HTR-8/SVneo (cell line): Measurements from ENCODE around the gene ADAMTS9.

Experiments used
- DNase-seq: peaks from one replicate; pipeline ENCODE4 v3.0.0; 2011; ENCODE audit warnings: low spot score, mixed read lengths; ENCODE audit not compliant: insufficient read length
- FAIRE-seq: peaks from 2 replicates; lab custom pipeline; 2011; peaks lifted over from hg19 to GRCh38; lab: Jason Lieb, UNC

ADAMTS9 gene

DNA sequence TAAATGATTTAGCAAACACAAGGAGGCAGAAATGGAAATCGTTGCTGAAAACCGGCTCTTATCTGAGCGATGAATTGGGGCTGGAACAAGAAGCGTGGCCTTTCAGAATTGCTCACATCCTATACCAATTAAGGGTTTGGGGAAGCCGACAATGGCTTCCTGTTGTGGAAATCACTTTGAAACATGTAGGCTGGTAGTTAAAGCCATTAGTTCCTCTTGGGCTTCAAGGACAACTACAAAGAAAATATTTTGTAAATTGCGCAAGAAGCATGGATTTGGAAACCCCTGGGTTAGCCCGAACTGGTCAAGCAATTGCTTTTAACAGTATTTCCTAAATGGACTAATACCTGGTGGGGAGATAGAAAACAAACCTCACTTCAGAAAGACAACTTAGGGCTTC lies 182.4 kb downstream of the ADAMTS9 start:
- FAIRE-seq, result no peak
- DNase-seq, result no peak

DNA sequence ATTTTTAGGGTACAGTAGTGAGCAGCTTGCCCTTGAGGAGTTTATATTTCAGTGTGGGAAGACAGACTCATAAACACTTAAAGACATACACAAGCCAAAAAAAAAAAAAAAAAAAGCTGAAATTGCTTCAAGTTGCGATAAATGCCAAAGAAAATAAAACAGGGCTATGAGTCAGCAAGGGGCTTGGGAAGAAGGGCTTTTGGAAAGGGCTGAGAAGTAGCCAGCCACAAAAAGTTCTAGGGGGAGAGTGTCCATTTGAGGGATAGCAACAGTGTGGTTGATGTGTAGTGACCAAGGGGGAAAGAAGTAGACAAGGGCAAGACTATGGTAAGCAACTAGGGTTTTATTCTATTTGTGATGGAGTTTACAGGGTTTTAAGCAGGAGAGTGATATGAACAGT lies 185.5 kb downstream of the ADAMTS9 start:
- FAIRE-seq (no peak), DNase-seq (no peak)

DNA sequence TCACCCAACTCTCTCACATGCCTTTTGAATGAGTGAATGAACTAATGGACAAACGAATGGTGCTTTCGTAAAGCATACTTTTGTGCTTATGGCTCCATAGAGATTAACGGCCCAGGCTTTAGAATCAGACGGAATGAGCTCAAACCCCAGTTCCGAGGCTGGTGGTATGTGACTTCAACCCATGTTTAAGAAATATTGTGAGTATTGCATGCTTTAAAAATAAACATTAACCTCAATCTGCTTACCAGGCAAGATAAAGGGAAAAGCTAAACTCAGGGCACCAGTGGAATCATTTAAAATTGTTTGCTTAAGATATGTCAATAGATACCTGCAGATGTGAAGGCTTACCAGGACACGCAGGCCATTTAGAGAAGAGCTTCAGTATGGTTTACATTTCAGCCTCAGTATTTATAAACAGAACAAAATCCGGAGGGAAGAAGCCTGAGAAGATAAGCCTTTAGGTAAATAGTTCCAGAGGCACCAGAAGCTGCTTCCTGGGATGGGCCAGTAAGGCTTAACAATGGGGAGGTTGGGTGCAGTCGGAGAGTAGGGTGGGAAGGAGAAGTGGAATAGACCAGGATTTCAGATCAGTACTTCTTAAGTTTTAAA lies 186.4 kb downstream of the ADAMTS9 start:
- no peak for DNase-seq
- FAIRE-seq, result no peak

- no peak for FAIRE-seq
- no peak for DNase-seq
Observed at GRCh38 chr3:64496786-64497490, 190.9 kb downstream of the ADAMTS9 start.

DNA sequence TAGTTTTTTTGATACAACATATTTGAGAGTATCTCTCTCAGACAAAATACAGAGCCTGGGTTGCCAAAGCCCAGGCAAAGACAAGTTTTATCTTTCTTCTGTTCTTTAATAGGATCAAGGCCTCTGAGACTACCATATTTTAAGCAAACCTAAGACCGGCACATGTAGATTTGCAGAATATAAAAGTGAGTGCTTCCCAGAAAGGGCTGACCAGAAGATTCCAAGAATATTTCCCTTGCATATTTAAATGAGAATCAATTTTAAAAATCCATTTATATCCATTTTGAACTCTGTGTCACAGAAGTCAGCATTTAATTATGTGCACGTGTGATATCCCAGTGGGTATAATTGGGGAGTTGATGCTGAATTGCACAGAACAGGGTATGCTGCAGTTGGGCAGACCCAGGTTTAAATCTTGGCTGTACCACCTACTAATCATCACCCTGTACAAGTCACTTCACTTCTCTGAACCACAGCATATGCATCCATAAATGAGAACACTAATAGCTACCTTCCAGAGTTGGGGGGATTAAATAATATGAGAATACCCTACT lies 191.9 kb downstream of the ADAMTS9 start:
- no peak for DNase-seq
- no peak for FAIRE-seq

DNA sequence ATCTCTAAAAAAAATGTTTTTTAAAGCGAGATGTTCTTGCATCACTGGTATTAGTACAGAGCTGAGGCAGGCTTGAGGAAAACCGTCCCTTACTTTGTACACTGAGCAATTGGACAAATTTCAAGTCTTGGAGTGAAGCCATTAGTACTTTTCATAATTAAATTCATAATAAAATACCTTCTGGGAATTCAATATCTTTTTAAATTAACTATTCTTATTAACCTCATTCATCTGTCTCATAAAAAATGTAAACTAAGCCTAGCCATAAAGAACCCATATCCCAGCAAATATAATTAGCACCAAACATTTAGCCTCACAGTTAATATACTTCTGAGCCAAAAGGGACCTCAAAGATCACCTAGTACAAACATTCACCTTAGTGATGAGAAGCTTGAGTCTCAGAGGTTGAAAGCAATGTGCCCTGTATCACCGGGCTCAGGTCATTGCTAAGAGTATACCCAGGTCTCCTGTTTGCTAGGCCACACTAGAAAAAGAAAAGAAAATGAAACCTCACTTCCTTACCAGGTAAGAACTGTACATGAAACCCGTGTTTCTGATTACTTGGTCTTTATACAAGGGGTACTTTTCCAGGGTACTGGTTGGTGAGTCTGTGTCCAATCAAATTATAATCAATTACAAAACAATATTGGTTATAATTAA lies 192.5 kb downstream of the ADAMTS9 start:
- FAIRE-seq, result no peak
- DNase-seq, result no peak

- no peak for DNase-seq
- no peak for FAIRE-seq
Observed at GRCh38 chr3:64494526-64494925, 193.3 kb downstream of the ADAMTS9 start.

DNA sequence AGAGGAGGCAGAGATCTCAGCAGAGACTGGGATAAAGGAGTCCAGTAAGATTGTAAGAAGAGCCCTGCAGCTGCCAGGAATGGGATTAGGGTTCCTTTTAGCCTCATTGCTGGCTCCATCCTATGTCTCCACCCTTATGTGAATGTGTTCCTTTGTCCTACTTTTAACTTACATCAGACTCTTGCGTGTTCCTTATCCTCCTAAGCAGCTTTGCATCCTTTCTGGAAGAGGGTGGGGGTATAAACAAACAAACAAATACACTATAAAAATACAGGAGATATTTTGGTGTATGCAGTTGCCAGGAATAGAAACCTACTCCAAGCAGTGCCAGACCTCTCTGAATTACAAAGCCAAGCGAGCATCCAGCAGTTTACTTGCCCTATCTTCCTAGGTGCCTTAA lies 194.7 kb downstream of the ADAMTS9 start:
- FAIRE-seq (no peak), DNase-seq (no peak)

DNA sequence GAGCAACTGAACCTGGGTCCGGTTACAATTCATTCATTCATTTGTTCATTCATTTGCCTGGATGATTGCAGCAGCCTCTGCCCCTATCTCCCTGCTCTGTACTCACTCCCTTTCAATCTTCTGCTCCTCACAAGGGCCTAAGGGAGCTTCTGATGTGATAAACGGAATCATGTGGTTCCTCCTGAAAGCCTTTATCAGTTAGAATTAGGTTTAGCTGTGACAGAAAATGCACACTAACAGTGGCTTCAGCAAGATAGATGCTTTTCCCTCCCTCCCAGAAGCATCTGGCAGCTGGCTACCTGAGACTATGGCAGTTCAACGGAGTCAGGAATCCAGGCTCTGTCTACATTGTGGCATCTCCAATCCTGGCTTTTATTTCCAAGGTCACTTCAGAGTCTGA lies 196.0 kb downstream of the ADAMTS9 start:
- DNase-seq (no peak), FAIRE-seq (no peak)

- DNase-seq (no peak), FAIRE-seq (no peak)
Observed at GRCh38 chr3:64490180-64490724, 197.5 kb downstream of the ADAMTS9 start.

DNA sequence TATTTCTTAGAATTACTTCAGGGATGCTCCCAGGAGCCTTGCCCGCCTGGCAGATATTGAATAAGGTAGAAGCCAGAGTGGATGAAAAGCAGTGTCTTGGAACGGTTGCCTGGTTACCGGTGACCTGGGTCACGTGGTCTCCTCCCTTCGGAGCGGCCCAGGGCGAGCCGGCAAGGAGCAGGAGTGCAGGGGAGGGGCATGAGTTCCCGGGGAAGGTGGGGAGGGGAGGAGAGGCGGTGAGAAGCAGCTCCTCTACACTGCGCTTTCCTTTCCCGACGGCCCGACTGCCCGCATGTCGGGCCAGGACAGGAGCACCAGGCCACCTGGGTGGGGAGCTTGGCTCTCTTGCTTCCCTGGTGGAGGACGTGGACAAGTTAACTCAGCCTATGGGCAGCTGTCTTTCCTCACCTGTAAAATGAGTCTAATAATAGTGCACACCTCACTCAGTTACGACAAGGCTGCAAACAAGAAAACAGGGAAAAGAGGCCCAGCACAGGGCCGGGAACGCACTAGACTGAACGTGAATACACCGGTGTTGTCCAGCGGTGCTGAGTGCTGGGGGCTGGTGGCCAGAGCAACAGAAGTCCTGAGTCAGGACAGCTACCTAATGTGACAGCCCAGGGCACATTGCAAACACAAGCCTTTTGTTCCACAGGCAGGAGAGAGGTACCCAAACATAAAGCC lies 198.3 kb downstream of the ADAMTS9 start:
- DNase-seq (no peak), FAIRE-seq (no peak)

GRCh38 chr3:64488939-64489338 lies 198.9 kb downstream of the ADAMTS9 start:
- DNase-seq (no peak), FAIRE-seq (no peak)

DNA sequence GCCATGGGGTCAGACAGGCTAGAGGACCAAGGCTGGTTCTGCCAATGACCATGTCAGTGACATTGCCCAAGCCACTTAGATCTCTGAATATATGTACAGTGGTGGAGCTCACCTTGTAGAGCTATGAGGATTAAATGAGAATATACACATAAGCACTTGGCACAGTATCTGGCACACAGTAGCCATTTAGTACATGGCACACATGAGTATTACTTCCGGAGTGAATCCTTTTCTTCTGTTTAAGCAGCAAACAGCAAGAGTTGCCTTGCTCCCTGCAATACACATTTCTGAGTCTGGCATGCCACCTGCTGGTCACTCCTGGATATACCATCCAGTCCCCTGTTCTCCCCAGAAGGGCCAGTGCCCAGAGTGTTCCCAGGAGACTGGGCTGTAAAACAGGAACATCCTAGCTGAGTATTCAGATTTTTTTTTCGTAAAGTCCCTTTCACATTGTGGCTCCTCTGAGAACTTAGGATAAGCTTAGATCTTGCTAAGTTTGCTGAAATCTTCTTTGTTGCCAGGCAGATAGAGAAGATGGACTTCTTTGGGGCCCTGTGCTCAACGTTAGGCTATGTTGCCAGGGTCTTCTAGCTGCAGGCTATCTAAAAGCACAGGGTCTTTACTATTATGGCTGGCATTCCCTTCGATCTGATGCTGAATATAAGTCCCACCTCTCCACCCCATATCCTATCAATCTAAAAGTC lies 203.4 kb downstream of the ADAMTS9 start:
- DNase-seq, result peak; percentile 72
- peak; percentile 98 for FAIRE-seq

- FAIRE-seq (no peak), DNase-seq (no peak)
Observed at GRCh38 chr3:64483467-64483866, 204.3 kb downstream of the ADAMTS9 start.

GRCh38 chr3:64475037-64475436 lies 212.8 kb downstream of the ADAMTS9 start:
- DNase-seq (no peak), FAIRE-seq (no peak)

GRCh38 chr3:64473466-64473865 lies 214.3 kb downstream of the ADAMTS9 start:
- DNase-seq (no peak), FAIRE-seq (no peak)

- FAIRE-seq, result no peak
- no peak for DNase-seq
Observed at GRCh38 chr3:64470436-64470835, 217.4 kb downstream of the ADAMTS9 start.

DNA sequence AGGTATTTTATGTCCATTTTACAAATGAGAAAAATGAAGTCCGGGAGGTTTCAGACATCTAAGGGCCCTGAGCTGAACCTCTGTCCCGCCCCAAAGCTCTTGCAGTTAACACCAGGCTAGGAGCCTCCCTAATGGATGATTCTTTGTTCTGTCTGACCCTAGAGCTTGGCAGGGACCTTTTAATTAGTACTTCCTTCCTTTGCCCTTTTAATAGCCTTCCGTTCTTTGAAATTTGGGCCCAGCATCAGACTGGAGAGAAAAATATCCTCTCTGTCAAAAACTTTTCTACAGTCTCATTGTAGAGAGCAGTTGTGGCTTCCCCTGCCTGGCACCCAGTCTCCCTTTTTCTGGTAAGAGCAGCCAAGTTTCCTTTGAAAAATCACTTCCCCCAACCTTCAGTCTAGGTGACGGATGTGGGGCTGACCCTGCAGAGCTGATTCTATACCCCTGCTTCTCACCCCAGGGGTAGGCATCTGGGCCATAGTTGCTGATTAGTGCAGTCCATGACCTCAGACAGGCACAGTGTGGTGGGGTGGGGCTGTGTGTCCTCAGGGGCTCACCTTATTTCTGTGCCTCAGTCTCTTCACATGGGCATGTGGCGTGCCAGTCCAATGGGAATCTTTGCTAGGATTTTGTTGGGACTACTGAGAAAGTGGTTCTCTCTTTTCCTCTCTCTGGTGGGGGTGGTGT lies 220.4 kb downstream of the ADAMTS9 start:
- FAIRE-seq (no peak), DNase-seq (no peak)
